Embryonic facial prominence (tissue), 1 donor: ENCODE measurements around the gene LENEP.

Experiments used
- DNase-seq: peaks from one replicate; pipeline ENCODE4 v3.0.0-alpha.2; 2016; ENCODE audit errors: extremely low spot score

Gene LENEP

GRCh38 chr1:154993572-154994268 lies at the start of gene LENEP:
Gene LENEP, plus strand, starts transcription at chr1:154993586. Its CDS starts 22 bp downstream, at chr1:154993608.
- no peak for DNase-seq

GRCh38 chr1:154943649-154944400 lies 49.6 kb upstream of the LENEP start:
- DNase-seq: no peak

GRCh38 chr1:154944401-154945159 lies 48.8 kb upstream of the LENEP start:
- no peak for DNase-seq

- DNase-seq: no peak
Measured at GRCh38 chr1:154945160-154945961, 48.0 kb upstream of the LENEP start.

- DNase-seq: no peak
Measured at GRCh38 chr1:154945962-154946850, 47.2 kb upstream of the LENEP start.

- DNase-seq: no peak
Measured at GRCh38 chr1:154948079-154948478, 45.3 kb upstream of the LENEP start.

- DNase-seq: no peak
Measured at GRCh38 chr1:154951901-154952657, 41.3 kb upstream of the LENEP start.

- DNase-seq: no peak
Measured at GRCh38 chr1:154952664-154953063, 40.7 kb upstream of the LENEP start.

- DNase-seq: no peak
Measured at GRCh38 chr1:154953611-154954038, 39.8 kb upstream of the LENEP start.

- no peak for DNase-seq
Measured at GRCh38 chr1:154954541-154954940, 38.8 kb upstream of the LENEP start.

- DNase-seq: peak; percentile 77
Measured at GRCh38 chr1:154955039-154955717, 38.2 kb upstream of the LENEP start.

- peak; percentile 88 for DNase-seq
Measured at GRCh38 chr1:154955718-154956543, 37.5 kb upstream of the LENEP start, which contains the start of gene PBXIP1. Gene PBXIP1, minus strand, starts transcription at chr1:154956099. Its CDS starts 2,378 bp downstream, at chr1:154953721.

- no peak for DNase-seq
Measured at GRCh38 chr1:154956544-154956941, 36.8 kb upstream of the LENEP start.

- DNase-seq: no peak
Measured at GRCh38 chr1:154957091-154957657, 36.2 kb upstream of the LENEP start.

- no peak for DNase-seq
Measured at GRCh38 chr1:154958036-154958435, 35.4 kb upstream of the LENEP start.

GRCh38 chr1:154958681-154959425 lies 34.5 kb upstream of the LENEP start:
- DNase-seq: no peak

GRCh38 chr1:154959426-154959780 lies 34.0 kb upstream of the LENEP start:
- DNase-seq: no peak
